Smooth muscle cell (in vitro differentiated cells): ENCODE measurements around the gene FAM234B. TPM values are rescaled to one million over a fixed set of nuclear protein-coding genes. Genes with fewer than 3 reads are reported as not detected.

ENCODE experiments used
- DNase-seq: peaks from one replicate; lab custom pipeline; 2025; ENCODE audit not compliant: unreplicated experiment; lab: John Stamatoyannopoulos, UW
- H2AFZ ChIP-seq: fragments of 200-600 bp; sonication (generic); 2 replicates; pipeline ENCODE4 v1.6.0; 2016; ENCODE audit warnings: antibody characterized with exemption, low read depth, mild to moderate bottlenecking
- H3F3A ChIP-seq: fragments of 200-600 bp; sonication (generic); 2 replicates; pipeline ENCODE4 v1.6.0; 2017; ENCODE audit warnings: antibody characterized with exemption, low read depth
- H3K27ac ChIP-seq: fragments of 200-600 bp; sonication (generic); 2 replicates; pipeline ENCODE4 v1.5.1; 2016; ENCODE audit warnings: low read depth, mild to moderate bottlenecking
- H3K27me3 ChIP-seq: fragments of 200-600 bp; sonication (generic); 2 replicates; pipeline ENCODE4 v1.6.1; 2016; ENCODE audit warnings: low read depth, mild to moderate bottlenecking
- H3K36me3 ChIP-seq: fragments of 200-600 bp; sonication (generic); 2 replicates; pipeline ENCODE4 v1.5.1; 2016; ENCODE audit warnings: low read depth
- H3K4me1 ChIP-seq: fragments of 200-600 bp; sonication (generic); 2 replicates; pipeline ENCODE4 v1.5.1; 2016; ENCODE audit warnings: low read depth
- H3K4me2 ChIP-seq: fragments of 200-600 bp; sonication (generic); 2 replicates; pipeline ENCODE4 v1.6.0; 2016; ENCODE audit warnings: mild to moderate bottlenecking
- H3K4me3 ChIP-seq: fragments of 200-600 bp; sonication (generic); 2 replicates; pipeline ENCODE4 v1.5.1; 2016; ENCODE audit warnings: mild to moderate bottlenecking
- H3K79me2 ChIP-seq: fragments of 200-600 bp; sonication (generic); 2 replicates; pipeline ENCODE4 v1.6.0; 2016; ENCODE audit warnings: low read depth, mild to moderate bottlenecking
- H3K9ac ChIP-seq: fragments of 200-600 bp; sonication (generic); 2 replicates; pipeline ENCODE4 v1.6.0; 2016; ENCODE audit warnings: low read depth
- H3K9me3 ChIP-seq: fragments of 200-600 bp; sonication (generic); replicated peaks from 2 replicates; pipeline ENCODE4 v1.5.1; 2016; ENCODE audit warnings: low read depth
- H4K20me1 ChIP-seq: fragments of 200-600 bp; sonication (generic); 2 replicates; pipeline ENCODE4 v1.6.0; 2016; ENCODE audit warnings: low read depth
- WGBS: methylation state at CpG from one replicate; pipeline ENCODE4 v1.1.7; 2016; ENCODE audit warnings: low lambda C conversion rate; 5-methylcytosine and 5-hydroxymethylcytosine counted together
- polyA plus RNA-seq: library from polyadenylated mRNA; unstranded; fragments of >200 nt; fragmentation: Nextera tagmentation; extraction: Ambion mirVana; gene quantifications from 2 replicates; pipeline ENCODE4 v1.2.1, GENCODE V29; 2016
- total RNA-seq: library from RNA; depleted of rRNA; stranded (reverse); fragments of >200 nt; gene quantifications from 2 replicates; pipeline ENCODE4 v1.2.3, GENCODE V29; 2014
- TF ChIP-seq, protein P1 (sequence below): fragments of 200-600 bp; sonication (generic); IDR thresholded peaks from 2 replicates; pipeline ENCODE4 v1.5.1; 2017; ENCODE audit warnings: borderline replicate concordance, mild to moderate bottlenecking, antibody characterized with exemption; ENCODE audit not compliant: insufficient read depth, poor library complexity, severe bottlenecking

FAM234B gene
- total and polyA plus RNA-seq, 2 experiments from 2014 or later: 1.6 to 3.0 TPM

DNA sequence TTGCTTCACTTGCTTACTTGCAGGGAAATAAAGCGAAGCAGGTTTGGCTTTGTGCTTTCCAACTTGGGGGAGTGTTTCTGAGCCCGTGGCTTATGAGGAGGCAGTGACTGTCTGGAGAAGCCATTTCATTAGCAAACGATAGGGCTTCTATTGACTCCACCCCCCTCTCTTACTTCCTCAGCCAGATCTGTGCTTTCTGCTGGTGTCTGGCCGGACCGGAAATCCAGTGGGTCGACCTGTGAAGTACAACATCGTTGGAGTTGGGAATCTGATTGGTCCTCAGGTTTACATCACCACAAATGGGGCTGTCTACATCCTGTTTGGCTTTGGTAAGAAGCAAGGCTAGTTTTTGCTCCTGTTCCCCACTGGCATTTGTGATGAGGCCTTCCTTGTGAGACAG is 22.3 kb downstream of the FAM234B start:
- no peaks in the 10 kb centered on the region for H3K36me3 ChIP-seq
- TF ChIP-seq, protein P1, sequence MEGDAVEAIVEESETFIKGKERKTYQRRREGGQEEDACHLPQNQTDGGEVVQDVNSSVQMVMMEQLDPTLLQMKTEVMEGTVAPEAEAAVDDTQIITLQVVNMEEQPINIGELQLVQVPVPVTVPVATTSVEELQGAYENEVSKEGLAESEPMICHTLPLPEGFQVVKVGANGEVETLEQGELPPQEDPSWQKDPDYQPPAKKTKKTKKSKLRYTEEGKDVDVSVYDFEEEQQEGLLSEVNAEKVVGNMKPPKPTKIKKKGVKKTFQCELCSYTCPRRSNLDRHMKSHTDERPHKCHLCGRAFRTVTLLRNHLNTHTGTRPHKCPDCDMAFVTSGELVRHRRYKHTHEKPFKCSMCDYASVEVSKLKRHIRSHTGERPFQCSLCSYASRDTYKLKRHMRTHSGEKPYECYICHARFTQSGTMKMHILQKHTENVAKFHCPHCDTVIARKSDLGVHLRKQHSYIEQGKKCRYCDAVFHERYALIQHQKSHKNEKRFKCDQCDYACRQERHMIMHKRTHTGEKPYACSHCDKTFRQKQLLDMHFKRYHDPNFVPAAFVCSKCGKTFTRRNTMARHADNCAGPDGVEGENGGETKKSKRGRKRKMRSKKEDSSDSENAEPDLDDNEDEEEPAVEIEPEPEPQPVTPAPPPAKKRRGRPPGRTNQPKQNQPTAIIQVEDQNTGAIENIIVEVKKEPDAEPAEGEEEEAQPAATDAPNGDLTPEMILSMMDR: no peak
- H3K79me2 ChIP-seq: no peaks in the 10 kb centered on the region
- H3K4me2 ChIP-seq: no peak overlapping the region
- no peak overlapping the region for H3K4me3 ChIP-seq
- 82% methylated on average over 7 of the region's 7 CpGs for WGBS
- H3K4me1 ChIP-seq: peaks cover 10% of the 10 kb centered on the region
- H3K27me3 ChIP-seq: no peaks in the 10 kb centered on the region
- H3K27ac ChIP-seq: no peak overlapping the region
- no peaks in the 10 kb centered on the region for H3K9me3 ChIP-seq
- no peak for DNase-seq
- no peak overlapping the region for H2AFZ ChIP-seq
- H3F3A ChIP-seq: no peaks in the 10 kb centered on the region
- no peak overlapping the region for H3K9ac ChIP-seq
- H4K20me1 ChIP-seq: no peaks in the 10 kb centered on the region

DNA sequence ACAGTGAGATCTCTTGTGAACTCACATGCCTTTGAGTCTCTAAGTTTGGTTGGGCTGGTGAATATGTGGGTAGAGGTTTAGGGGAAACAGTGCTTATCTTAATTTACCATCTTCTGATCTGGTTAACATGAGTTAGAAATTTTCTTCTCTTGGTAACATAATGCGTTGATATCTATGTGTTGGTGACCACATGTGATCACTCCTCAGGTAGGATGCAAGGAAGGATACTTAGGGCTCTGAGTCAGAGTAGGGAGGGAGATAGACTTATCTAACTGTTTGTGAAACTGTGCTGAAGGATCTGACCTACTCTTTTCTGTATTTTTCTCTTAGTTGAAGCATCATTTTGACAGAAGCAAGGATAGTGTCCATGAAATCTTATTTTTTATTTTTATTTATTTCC is 23.1 kb downstream of the FAM234B start:
- no peak overlapping the region for H2AFZ ChIP-seq
- no peak overlapping the region for H3K27ac ChIP-seq
- DNase-seq: no peak

DNA sequence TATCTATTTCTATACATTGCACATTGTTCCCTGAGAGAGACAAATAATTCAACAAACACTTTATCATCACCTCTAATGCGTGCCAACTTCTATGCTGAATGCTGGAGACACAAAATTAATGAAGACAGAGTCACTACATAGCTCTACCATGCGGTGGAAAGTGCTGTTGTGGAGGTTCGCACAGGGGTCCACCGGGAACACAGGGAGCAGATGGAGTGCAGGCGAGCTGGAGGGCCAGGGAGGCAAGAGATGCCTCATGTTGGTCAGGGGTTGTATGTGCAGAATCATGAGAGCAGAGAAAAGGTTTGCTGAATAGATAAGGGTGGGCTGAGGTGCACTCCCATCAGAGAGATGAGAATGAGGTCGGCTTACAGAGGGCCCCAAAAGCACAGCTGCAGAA is 25.2 kb downstream of the FAM234B start:
- Histone ChIP-seq H3K4me1 (peaks cover 10% of the 10 kb centered on the region), H4K20me1 (no peaks in the 10 kb centered on the region), H3K27ac (no peak overlapping the region), H3K9ac (no peak overlapping the region), H3K9me3 (no peaks in the 10 kb centered on the region), H3F3A (no peaks in the 10 kb centered on the region), H2AFZ (no peak overlapping the region), H3K4me2 (no peak overlapping the region), H3K27me3 (no peaks in the 10 kb centered on the region), H3K79me2 (no peaks in the 10 kb centered on the region), H3K4me3 (no peak overlapping the region), H3K36me3 (no peaks in the 10 kb centered on the region)
- 94% methylated on average over 6 of the region's 6 CpGs for WGBS
- TF ChIP-seq, protein P1: no peak
- DNase-seq: no peak

More for the DNA sequence above, 23.1 kb downstream of the FAM234B start:
- no peaks in the 10 kb centered on the region for H3K36me3 ChIP-seq
- H3K79me2 ChIP-seq: no peaks in the 10 kb centered on the region
- H3K9ac ChIP-seq: no peak overlapping the region
- TF ChIP-seq, protein P1: no peak
- peaks cover 10% of the 10 kb centered on the region for H3K4me1 ChIP-seq
- 93% methylated on average over 1 of the region's 1 CpG for WGBS
- no peaks in the 10 kb centered on the region for H4K20me1 ChIP-seq
- H3K4me3 ChIP-seq: no peak overlapping the region
- no peak overlapping the region for H3K4me2 ChIP-seq
- no peaks in the 10 kb centered on the region for H3K27me3 ChIP-seq
- no peaks in the 10 kb centered on the region for H3F3A ChIP-seq
- H3K9me3 ChIP-seq: no peaks in the 10 kb centered on the region
